Smooth muscle cell (in vitro differentiated cells): Measurements from ENCODE around the gene ABHD1. TPM values are rescaled to one million over a fixed set of nuclear protein-coding genes. Genes with fewer than 3 reads are reported as not detected.
A peak's percentile ranks its signal among the peaks of the same experiment; 100 is the strongest.

Experiments used
- DNase-seq: peaks from one replicate; lab custom pipeline; 2025; ENCODE audit not compliant: unreplicated experiment; lab: John Stamatoyannopoulos, UW
- H2AFZ ChIP-seq: fragments of 200-600 bp; sonication (generic); 2 replicates; pipeline ENCODE4 v1.6.0; 2016; ENCODE audit warnings: antibody characterized with exemption, low read depth, mild to moderate bottlenecking
- H3F3A ChIP-seq: fragments of 200-600 bp; sonication (generic); 2 replicates; pipeline ENCODE4 v1.6.0; 2017; ENCODE audit warnings: antibody characterized with exemption, low read depth
- H3K27ac ChIP-seq: fragments of 200-600 bp; sonication (generic); 2 replicates; pipeline ENCODE4 v1.5.1; 2016; ENCODE audit warnings: low read depth, mild to moderate bottlenecking
- H3K27me3 ChIP-seq: fragments of 200-600 bp; sonication (generic); 2 replicates; pipeline ENCODE4 v1.6.1; 2016; ENCODE audit warnings: low read depth, mild to moderate bottlenecking
- H3K36me3 ChIP-seq: fragments of 200-600 bp; sonication (generic); 2 replicates; pipeline ENCODE4 v1.5.1; 2016; ENCODE audit warnings: low read depth
- H3K4me1 ChIP-seq: fragments of 200-600 bp; sonication (generic); 2 replicates; pipeline ENCODE4 v1.5.1; 2016; ENCODE audit warnings: low read depth
- H3K4me2 ChIP-seq: fragments of 200-600 bp; sonication (generic); 2 replicates; pipeline ENCODE4 v1.6.0; 2016; ENCODE audit warnings: mild to moderate bottlenecking
- H3K4me3 ChIP-seq: fragments of 200-600 bp; sonication (generic); 2 replicates; pipeline ENCODE4 v1.5.1; 2016; ENCODE audit warnings: mild to moderate bottlenecking
- H3K79me2 ChIP-seq: fragments of 200-600 bp; sonication (generic); 2 replicates; pipeline ENCODE4 v1.6.0; 2016; ENCODE audit warnings: low read depth, mild to moderate bottlenecking
- H3K9ac ChIP-seq: fragments of 200-600 bp; sonication (generic); 2 replicates; pipeline ENCODE4 v1.6.0; 2016; ENCODE audit warnings: low read depth
- H3K9me3 ChIP-seq: fragments of 200-600 bp; sonication (generic); replicated peaks from 2 replicates; pipeline ENCODE4 v1.5.1; 2016; ENCODE audit warnings: low read depth
- H4K20me1 ChIP-seq: fragments of 200-600 bp; sonication (generic); 2 replicates; pipeline ENCODE4 v1.6.0; 2016; ENCODE audit warnings: low read depth
- WGBS: methylation state at CpG from one replicate; pipeline ENCODE4 v1.1.7; 2016; ENCODE audit warnings: low lambda C conversion rate; 5-methylcytosine and 5-hydroxymethylcytosine counted together
- polyA plus RNA-seq: library from polyadenylated mRNA; unstranded; fragments of >200 nt; fragmentation: Nextera tagmentation; extraction: Ambion mirVana; gene quantifications from 2 replicates; pipeline ENCODE4 v1.2.1, GENCODE V29; 2016
- total RNA-seq: library from RNA; depleted of rRNA; stranded (reverse); fragments of >200 nt; gene quantifications from 2 replicates; pipeline ENCODE4 v1.2.3, GENCODE V29; 2014
- TF ChIP-seq, protein P1 (sequence below): fragments of 200-600 bp; sonication (generic); IDR thresholded peaks from 2 replicates; pipeline ENCODE4 v1.5.1; 2017; ENCODE audit warnings: borderline replicate concordance, mild to moderate bottlenecking, antibody characterized with exemption; ENCODE audit not compliant: insufficient read depth, poor library complexity, severe bottlenecking

ABHD1 gene
- total and polyA plus RNA-seq, 2 experiments from 2014 or later, result not detected

DNA sequence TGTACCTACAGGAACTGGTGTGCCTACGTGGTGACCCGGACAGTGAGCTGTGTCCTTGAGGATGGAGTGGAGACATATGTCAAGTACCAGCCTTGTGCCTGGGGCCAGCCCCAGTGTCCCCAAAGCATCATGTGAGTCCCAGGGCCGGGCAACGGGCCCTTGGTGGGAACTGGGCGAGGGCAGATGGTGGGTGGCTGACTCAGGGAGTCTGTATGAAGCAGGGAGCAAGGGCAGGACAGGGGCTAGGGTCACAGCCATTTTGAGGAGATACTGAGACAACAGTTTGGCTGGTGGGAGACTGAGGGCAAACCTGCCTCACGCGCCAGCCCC is 43.5 kb upstream of the ABHD1 start:
- Histone ChIP-seq H4K20me1 (peaks cover 33% of the 10 kb centered on the region), H3F3A (peaks cover 34% of the 10 kb centered on the region), H3K4me2 (peak overlapping the region; percentile 93), H3K4me1 (peaks cover 15% of the 10 kb centered on the region), H3K27me3 (no peaks in the 10 kb centered on the region), H3K79me2 (peaks cover 23% of the 10 kb centered on the region), H3K4me3 (peak overlapping the region; percentile 59), H3K9ac (peak overlapping the region; percentile 66), H3K36me3 (no peaks in the 10 kb centered on the region), H2AFZ (no peak overlapping the region), H3K27ac (peak overlapping the region; percentile 89), H3K9me3 (no peaks in the 10 kb centered on the region)
- DNase-seq, result no peak
- TF ChIP-seq, protein P1, sequence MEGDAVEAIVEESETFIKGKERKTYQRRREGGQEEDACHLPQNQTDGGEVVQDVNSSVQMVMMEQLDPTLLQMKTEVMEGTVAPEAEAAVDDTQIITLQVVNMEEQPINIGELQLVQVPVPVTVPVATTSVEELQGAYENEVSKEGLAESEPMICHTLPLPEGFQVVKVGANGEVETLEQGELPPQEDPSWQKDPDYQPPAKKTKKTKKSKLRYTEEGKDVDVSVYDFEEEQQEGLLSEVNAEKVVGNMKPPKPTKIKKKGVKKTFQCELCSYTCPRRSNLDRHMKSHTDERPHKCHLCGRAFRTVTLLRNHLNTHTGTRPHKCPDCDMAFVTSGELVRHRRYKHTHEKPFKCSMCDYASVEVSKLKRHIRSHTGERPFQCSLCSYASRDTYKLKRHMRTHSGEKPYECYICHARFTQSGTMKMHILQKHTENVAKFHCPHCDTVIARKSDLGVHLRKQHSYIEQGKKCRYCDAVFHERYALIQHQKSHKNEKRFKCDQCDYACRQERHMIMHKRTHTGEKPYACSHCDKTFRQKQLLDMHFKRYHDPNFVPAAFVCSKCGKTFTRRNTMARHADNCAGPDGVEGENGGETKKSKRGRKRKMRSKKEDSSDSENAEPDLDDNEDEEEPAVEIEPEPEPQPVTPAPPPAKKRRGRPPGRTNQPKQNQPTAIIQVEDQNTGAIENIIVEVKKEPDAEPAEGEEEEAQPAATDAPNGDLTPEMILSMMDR, result no peak
- WGBS, result 73% methylated on average over 7 of the region's 7 CpGs

DNA sequence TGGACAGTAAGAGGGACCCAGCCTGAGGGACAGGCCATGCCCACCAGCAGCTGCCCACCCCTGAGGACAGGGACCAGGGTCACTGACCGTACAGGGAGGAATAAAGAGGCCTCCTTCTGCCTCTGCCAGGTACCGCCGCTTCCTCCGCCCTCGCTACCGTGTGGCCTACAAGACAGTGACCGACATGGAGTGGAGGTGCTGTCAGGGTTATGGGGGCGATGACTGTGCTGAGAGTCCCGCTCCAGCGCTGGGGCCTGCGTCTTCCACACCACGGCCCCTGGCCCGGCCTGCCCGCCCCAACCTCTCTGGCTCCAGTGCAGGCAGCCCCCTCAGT is 43.0 kb upstream of the ABHD1 start:
- peaks cover 34% of the 10 kb centered on the region for H3F3A ChIP-seq
- peaks cover 23% of the 10 kb centered on the region for H3K79me2 ChIP-seq
- peaks cover 18% of the 10 kb centered on the region for H3K4me1 ChIP-seq
- peaks cover 33% of the 10 kb centered on the region for H4K20me1 ChIP-seq
- no peak overlapping the region for H2AFZ ChIP-seq
- no peak for DNase-seq
- 95% methylated on average over 14 of the region's 14 CpGs for WGBS
- peak overlapping the region; percentile 89 for H3K27ac ChIP-seq
- H3K4me2 ChIP-seq, result peak overlapping the region; percentile 93
- TF ChIP-seq, protein P1, result no peak
- H3K36me3 ChIP-seq, result no peaks in the 10 kb centered on the region
- H3K9ac ChIP-seq, result peak overlapping the region; percentile 66
- peak overlapping the region; percentile 59 for H3K4me3 ChIP-seq
- no peaks in the 10 kb centered on the region for H3K27me3 ChIP-seq
- H3K9me3 ChIP-seq, result no peaks in the 10 kb centered on the region

DNA sequence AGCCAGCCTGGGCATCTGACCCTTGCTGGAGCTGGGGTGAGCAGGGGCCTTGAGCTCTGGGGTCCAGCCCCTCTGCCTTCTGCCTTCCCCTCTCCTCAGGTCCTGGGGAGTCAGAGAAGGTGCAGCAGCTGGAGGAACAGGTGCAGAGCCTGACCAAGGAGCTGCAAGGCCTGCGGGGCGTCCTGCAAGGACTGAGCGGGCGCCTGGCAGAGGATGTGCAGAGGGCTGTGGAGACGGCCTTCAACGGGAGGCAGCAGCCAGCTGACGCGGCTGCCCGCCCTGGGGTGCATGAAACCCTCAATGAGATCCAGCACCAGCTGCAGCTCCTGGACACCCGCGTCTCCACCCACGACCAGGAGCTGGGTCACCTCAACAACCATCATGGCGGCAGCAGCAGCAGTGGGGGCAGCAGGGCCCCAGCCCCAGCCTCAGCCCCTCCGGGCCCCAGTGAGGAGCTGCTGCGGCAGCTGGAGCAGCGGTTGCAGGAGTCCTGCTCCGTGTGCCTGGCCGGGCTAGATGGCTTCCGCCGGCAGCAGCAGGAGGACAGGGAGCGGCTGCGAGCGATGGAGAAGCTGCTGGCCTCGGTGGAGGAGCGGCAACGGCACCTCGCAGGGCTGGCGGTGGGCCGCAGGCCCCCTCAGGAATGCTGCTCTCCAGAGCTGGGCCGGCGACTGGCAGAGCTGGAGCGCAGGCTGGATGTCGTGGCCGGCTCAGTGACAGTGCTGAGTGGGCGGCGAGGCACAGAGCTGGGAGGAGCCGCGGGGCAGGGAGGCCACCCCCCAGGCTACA is 41.4 kb upstream of the ABHD1 start:
- no peaks in the 10 kb centered on the region for H3K9me3 ChIP-seq
- no peaks in the 10 kb centered on the region for H3K27me3 ChIP-seq
- H4K20me1 ChIP-seq, result peaks cover 33% of the 10 kb centered on the region
- no peak overlapping the region for H3K4me2 ChIP-seq
- DNase-seq, result no peak
- H3K9ac ChIP-seq, result no peak overlapping the region
- WGBS, result 84% methylated on average over 33 of the region's 38 CpGs
- TF ChIP-seq, protein P1, result no peak
- peaks cover 24% of the 10 kb centered on the region for H3F3A ChIP-seq
- H3K4me3 ChIP-seq, result no peak overlapping the region
- H3K27ac ChIP-seq, result no peak overlapping the region
- no peaks in the 10 kb centered on the region for H3K36me3 ChIP-seq
- H3K4me1 ChIP-seq, result peaks cover 22% of the 10 kb centered on the region
- no peak overlapping the region for H2AFZ ChIP-seq
- H3K79me2 ChIP-seq, result peaks cover 23% of the 10 kb centered on the region
